ENCODE data around the gene FGD2. TPM values are rescaled to one million over a fixed set of nuclear protein-coding genes. Genes with fewer than 3 reads are reported as not detected.

The FGD2 gene
- total and polyA plus RNA-seq, 9 of the 15 experiments (the other 6 are each of a cell fraction or from before 2014, with no cell fraction given): 0.09 TPM; not detected in 8

DNA sequence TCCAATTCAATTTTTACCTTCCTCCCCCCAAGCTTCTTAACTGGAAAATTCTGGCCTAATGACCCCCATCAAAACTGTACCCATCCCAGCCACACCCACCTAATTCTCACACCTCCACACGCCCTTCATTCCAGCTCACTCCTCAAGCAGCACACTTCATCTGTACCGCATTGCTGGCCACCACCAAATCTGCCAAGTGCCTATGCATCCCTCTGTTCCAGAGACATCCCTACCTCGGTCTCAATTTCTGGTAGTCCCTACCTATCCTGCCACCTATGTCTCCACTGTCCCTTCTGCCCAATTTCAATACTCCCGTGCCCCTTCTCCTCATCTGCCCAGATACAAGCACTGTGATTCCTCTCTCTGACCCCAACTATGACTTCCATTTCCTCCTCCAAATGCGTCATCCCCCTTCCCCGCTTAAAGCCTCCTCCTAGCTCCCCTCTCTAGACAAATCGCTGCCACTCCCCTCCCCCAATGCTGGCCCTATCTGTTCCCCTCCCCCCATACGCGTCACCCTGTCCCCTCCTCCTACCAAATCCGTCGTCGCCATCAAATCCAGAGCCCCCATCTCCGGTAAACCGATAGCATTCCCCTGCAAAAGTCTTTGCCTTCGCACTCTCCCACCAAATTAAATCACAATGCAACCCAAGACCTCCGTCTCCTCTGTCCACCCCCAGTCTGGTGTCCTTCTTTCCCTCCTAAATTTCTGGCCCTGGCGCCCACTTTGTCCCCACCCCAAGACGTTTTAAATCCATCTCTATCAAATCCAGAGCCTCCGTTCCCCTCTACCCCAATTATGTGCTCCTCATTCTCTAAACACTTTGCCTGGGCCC lies 20.7 kb upstream of the FGD2 start (continued):
- TF ChIP-seq, protein P1, sequence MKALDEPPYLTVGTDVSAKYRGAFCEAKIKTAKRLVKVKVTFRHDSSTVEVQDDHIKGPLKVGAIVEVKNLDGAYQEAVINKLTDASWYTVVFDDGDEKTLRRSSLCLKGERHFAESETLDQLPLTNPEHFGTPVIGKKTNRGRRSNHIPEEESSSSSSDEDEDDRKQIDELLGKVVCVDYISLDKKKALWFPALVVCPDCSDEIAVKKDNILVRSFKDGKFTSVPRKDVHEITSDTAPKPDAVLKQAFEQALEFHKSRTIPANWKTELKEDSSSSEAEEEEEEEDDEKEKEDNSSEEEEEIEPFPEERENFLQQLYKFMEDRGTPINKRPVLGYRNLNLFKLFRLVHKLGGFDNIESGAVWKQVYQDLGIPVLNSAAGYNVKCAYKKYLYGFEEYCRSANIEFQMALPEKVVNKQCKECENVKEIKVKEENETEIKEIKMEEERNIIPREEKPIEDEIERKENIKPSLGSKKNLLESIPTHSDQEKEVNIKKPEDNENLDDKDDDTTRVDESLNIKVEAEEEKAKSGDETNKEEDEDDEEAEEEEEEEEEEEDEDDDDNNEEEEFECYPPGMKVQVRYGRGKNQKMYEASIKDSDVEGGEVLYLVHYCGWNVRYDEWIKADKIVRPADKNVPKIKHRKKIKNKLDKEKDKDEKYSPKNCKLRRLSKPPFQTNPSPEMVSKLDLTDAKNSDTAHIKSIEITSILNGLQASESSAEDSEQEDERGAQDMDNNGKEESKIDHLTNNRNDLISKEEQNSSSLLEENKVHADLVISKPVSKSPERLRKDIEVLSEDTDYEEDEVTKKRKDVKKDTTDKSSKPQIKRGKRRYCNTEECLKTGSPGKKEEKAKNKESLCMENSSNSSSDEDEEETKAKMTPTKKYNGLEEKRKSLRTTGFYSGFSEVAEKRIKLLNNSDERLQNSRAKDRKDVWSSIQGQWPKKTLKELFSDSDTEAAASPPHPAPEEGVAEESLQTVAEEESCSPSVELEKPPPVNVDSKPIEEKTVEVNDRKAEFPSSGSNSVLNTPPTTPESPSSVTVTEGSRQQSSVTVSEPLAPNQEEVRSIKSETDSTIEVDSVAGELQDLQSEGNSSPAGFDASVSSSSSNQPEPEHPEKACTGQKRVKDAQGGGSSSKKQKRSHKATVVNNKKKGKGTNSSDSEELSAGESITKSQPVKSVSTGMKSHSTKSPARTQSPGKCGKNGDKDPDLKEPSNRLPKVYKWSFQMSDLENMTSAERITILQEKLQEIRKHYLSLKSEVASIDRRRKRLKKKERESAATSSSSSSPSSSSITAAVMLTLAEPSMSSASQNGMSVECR (CRISPR knock-in tag; IDR thresholded peaks at IDR 0.05): 0 out of 2 replicates have a peak, but pooled peaks have one; percentile 42
- no peak for TF ChIP-seq MAZ (CRISPR knock-in tag; conservative IDR thresholded peaks at IDR 0.05 in 1 of 2, IDR thresholded peaks at IDR 0.05 in 1 of 2)

DNA sequence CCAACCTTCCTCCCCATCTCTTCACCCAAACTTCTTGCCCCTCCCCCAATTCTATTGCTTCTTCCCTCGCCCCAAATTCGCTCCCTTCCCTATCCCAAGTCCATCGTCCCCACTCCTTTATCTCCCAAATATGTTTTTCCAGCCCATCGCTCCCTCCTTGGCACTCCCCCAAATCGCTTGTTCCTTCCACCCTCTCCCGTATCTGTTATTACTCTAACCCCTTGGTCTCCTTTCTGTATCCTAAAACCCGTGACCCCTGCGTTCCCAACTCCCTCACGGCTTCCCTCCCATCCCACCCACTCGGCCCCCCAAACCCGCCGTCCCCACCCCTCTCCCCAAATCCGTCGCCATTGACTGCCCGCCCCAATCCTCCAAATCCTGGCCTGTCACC lies 20.0 kb upstream of the FGD2 start:
- ATAC-seq (no peak), FAIRE-seq (no peak), DNase-seq (ENCODE audit: extremely low read depth in 1 of 4, low spot score in 3 of 4) (no peak)
- intact Hi-C loops (cut with micrococcal nuclease) (loop anchor here (5.0 kb wide), 1 partner anchor 98 kb away; the partner anchor contains the start of gene C6orf89), in situ Hi-C loops (cut with MboI) (no loop called here)
- Histone ChIP-seq H4K20me1 (replicated peaks; ENCODE audit: control insufficient read depth, insufficient read depth, low read length) (peaks cover 36% of the 10 kb centered on the region), H2AFZ (ENCODE audit: low read depth, low read length) (peak overlapping the region; percentile 86), H3K9me1 (ENCODE audit: control insufficient read depth, insufficient read depth, low read length) (peaks cover 11% of the 10 kb centered on the region), H3K4me2 (ENCODE audit: insufficient read depth, low read length) (peak overlapping the region; percentile 94), H3K27me3 (ENCODE audit: control insufficient read depth in 2 of 2, insufficient read depth in 2 of 2, low read length in 2 of 2) (no peaks in the 10 kb centered on the region; a peak in 1 of 5 replicates), H3K27ac (ENCODE audit: extremely low read depth, low read depth, low read length) (peak overlapping the region; percentile 84), H3K79me2 (ENCODE audit: control insufficient read depth, insufficient read depth, low read length) (peaks cover 63% of the 10 kb centered on the region), H3K36me3 (ENCODE audit: control insufficient read depth, insufficient read depth, low read length) (peaks cover 36% of the 10 kb centered on the region), H3K9me3 (replicated peaks; ENCODE audit: control insufficient read depth, insufficient read depth, low read depth, low read length) (no peaks in the 10 kb centered on the region; the same call in 1 of the 2 replicates), H3K9ac (ENCODE audit: insufficient read depth in 1 of 2, low read depth in 2 of 2, low read length in 2 of 2) (peak overlapping the region; percentile 84 to 99), H3K4me3 (peak overlapping the region; percentile 95), H3K4me1 (replicated peaks in 1 of 2; ENCODE audit: control insufficient read depth in 2 of 2, insufficient read depth in 2 of 2, low read length in 2 of 2) (peaks cover 25 to 31% of the 10 kb centered on the region in 2 experiments)
- ChIA-PET POLR2A (interaction anchor here (0.6 to 2.5 kb wide), 11 partner anchors 10 to 1695 kb away, joined by 3 to 6 read pairs (median 4); partner anchors contain the start of gene PI16), CTCF (ENCODE audit: low intra/inter-chr PET ratio) (interaction anchor here (0.7 to 1.1 kb wide), 2 partner anchors 33 to 204 kb away, joined by 4 read pairs; no protein-coding TSS in a partner anchor)
- no TSS peak for BruUV-seq (replicated peaks)
- WGBS (ENCODE audit: insufficient coverage, low coverage, missing lambda C conversion rate): 1% methylated on average over 5 of the region's 15 CpGs
- TF ChIP-seq TEAD1 (CRISPR knock-in tag; IDR thresholded peaks at IDR 0.05) (no peak), ZNF347 (CRISPR knock-in tag; IDR thresholded peaks at IDR 0.05; ENCODE audit: low read depth) (no peak), CHD1 (IDR thresholded peaks at IDR 0.05; ENCODE audit: low read length) (no peak), ZNF217 (CRISPR knock-in tag; IDR thresholded peaks at IDR 0.05) (no peak), LCOR (CRISPR knock-in tag; IDR thresholded peaks at IDR 0.05) (no peak), ZNF644 (tag; IDR thresholded peaks at IDR 0.05; ENCODE audit: low read depth) (no peak), DMBX1 (CRISPR knock-in tag; IDR thresholded peaks at IDR 0.05; ENCODE audit: borderline replicate concordance) (no peak), NCOR1 (IDR thresholded peaks at IDR 0.05) (no peak)
- TF ChIP-seq, protein P2, sequence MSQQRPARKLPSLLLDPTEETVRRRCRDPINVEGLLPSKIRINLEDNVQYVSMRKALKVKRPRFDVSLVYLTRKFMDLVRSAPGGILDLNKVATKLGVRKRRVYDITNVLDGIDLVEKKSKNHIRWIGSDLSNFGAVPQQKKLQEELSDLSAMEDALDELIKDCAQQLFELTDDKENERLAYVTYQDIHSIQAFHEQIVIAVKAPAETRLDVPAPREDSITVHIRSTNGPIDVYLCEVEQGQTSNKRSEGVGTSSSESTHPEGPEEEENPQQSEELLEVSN (IDR thresholded peaks at IDR 0.05; ENCODE audit: borderline replicate concordance in 1 of 2, extremely low read depth in 1 of 2, insufficient read depth in 1 of 2, insufficient read length in 1 of 2, low read depth in 1 of 2, low read length in 1 of 2, poor library complexity in 1 of 2, severe bottlenecking in 1 of 2): no peak
